KOPT-K1 (cell line): ENCODE measurements around the gene CPEB1.

ENCODE experiments used
- H3K27ac ChIP-seq: fragments of 200-600 bp; sonication (generic); 2 replicates; pipeline ENCODE4 v1.5.1; 2016; ENCODE audit warnings: antibody characterized with exemption, mild to moderate bottlenecking, low read depth, low read length; ENCODE audit not compliant: poor library complexity, severe bottlenecking
- H3K36me3 ChIP-seq: fragments of 200-600 bp; sonication (generic); 2 replicates; pipeline ENCODE4 v1.5.1; 2017; ENCODE audit warnings: antibody characterized with exemption, mild to moderate bottlenecking, low read length, moderate library complexity; ENCODE audit not compliant: insufficient read depth
- H3K9me3 ChIP-seq: fragments of 200-600 bp; sonication (generic); 2 replicates; pipeline ENCODE4 v1.5.1; 2017; ENCODE audit warnings: antibody characterized with exemption, low read length, mild to moderate bottlenecking; ENCODE audit not compliant: insufficient read depth, poor library complexity, severe bottlenecking

Gene CPEB1

DNA sequence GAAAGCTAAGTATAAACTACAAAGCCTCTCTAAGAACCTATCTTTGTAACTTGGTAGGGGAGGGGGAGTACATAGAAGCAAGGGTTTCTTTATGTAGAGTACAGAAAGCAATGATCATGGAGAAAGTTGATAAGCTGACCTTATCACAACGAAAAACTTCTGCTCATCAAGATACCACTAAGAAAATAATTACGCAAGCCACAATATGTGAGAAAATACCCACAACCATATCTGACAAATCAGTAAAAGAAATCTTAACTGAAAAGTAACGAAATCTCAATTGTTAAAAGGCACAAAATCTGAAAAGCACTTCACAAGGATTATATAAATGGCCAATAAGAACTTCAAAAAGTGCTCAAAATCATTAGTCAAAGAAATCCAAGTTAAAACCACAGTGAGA lies 71.8 kb downstream of the CPEB1 start:
- Histone ChIP-seq H3K9me3 (no peaks in the 10 kb centered on the region), H3K27ac (no peak overlapping the region), H3K36me3 (no peaks in the 10 kb centered on the region)

DNA sequence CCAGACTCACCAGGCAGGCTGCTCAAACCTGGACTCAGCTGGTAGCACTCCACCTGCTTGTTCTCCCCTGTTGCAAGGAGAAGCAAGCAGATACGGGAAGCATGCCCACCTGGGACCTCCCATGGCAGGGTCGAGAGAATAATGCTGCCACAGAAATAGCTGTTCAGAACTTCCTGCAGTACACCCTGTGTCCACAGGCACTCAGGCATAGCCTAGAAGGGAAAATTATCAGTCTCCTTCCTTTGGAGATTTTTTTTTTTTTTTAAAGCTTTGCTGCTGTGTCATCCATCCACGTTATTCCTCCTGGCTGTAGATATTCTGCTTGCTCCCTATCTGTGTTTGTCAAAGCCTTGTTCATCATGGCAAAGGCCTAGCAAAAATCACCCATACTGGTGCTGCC lies 74.2 kb downstream of the CPEB1 start:
- H3K36me3 ChIP-seq: no peaks in the 10 kb centered on the region
- H3K9me3 ChIP-seq: no peaks in the 10 kb centered on the region
- H3K27ac ChIP-seq: no peak overlapping the region

GRCh38 chr15:82572311-82572710 lies 74.9 kb downstream of the CPEB1 start:
- Histone ChIP-seq H3K9me3 (no peaks in the 10 kb centered on the region), H3K36me3 (no peaks in the 10 kb centered on the region), H3K27ac (no peak overlapping the region)

DNA sequence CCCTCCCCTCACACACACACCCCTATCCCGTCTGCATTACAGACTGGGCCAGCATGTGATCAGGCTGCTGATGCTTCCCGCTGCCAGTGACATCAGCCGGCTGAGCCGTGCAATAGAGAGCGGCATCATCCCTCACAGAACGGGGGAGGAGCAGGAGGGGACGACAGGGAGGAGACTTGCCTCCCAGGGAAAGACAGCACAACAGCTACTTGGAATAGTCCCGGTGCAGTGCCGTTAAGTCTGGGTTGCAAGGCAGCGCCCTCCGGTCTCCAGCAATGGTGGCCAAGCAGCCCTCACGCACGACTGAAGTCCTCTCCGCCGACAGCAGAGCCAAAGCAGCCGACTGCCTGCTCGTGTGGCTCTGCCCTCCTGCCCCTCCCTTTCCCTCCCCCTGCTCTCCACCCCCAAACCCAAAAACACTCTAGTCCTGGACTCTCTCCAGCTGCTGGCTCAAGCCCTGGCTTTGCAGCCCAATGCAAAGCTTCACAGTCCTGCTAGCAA lies 75.4 kb downstream of the CPEB1 start:
- no peaks in the 10 kb centered on the region for H3K36me3 ChIP-seq
- no peaks in the 10 kb centered on the region for H3K9me3 ChIP-seq
- H3K27ac ChIP-seq: no peak overlapping the region

- Histone ChIP-seq H3K27ac (no peak overlapping the region), H3K9me3 (no peaks in the 10 kb centered on the region), H3K36me3 (no peaks in the 10 kb centered on the region)
Measured at GRCh38 chr15:82570721-82571508, 76.2 kb downstream of the CPEB1 start.

DNA sequence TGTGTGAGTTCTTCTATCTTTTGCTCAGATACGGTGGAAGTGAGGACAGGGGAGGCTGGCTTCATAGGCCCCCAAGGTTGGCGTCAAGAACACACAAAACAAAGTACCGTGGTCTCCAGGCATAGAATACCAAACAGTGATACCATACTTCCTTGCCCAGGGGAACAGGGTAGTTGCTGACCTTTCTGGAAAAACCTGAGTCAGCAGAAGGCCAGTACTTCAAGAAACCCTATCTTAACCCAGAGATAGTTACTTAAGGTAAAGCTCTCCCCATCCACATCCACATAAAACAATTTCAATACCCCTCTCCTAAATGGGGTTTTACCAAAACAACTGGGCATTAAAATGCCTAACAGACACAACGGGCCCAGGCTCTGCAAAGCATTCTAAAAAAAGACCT lies 77.3 kb downstream of the CPEB1 start:
- H3K27ac ChIP-seq: no peak overlapping the region
- no peaks in the 10 kb centered on the region for H3K9me3 ChIP-seq
- no peaks in the 10 kb centered on the region for H3K36me3 ChIP-seq

DNA sequence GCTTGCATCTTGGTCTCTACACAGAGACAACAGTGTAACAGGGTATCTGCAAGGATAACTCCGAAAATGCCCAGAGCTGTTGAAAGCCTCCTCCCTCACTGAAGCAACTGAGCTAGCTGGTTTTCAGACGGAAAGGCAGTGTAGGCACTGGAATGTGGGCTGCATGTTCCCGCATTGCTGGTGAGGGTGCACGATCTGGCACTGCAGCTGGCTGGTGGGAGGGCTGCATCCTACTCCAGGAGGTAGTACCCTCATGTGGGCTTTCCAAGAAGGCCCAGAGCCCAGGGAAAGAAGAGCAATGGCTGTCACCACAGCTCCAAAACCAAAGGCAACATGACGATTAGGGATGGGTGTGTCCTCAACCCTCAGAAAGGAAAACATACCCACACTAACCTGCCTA lies 78.2 kb downstream of the CPEB1 start:
- Histone ChIP-seq H3K27ac (no peak overlapping the region), H3K9me3 (no peaks in the 10 kb centered on the region), H3K36me3 (no peaks in the 10 kb centered on the region)

DNA sequence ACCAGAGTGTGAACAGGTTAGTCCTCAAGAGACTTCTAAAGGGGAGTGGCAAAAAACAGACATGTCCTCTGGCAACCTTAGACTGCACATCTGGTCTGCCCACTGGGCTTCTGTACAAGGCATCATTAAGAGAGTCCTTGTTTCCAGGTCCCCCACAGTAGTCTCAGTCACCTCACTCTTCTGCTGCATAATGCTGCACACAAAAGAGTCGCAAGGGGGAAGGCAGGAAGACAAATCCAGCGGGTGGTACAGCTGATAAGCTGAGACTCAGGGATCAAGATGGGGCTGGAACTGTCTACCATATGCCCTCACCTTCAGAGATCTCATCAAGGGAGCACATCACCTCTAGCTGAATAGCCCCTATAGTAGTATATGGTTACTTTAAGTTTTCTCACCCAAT lies 79.5 kb downstream of the CPEB1 start:
- H3K9me3 ChIP-seq: no peaks in the 10 kb centered on the region
- no peak overlapping the region for H3K27ac ChIP-seq
- no peaks in the 10 kb centered on the region for H3K36me3 ChIP-seq

DNA sequence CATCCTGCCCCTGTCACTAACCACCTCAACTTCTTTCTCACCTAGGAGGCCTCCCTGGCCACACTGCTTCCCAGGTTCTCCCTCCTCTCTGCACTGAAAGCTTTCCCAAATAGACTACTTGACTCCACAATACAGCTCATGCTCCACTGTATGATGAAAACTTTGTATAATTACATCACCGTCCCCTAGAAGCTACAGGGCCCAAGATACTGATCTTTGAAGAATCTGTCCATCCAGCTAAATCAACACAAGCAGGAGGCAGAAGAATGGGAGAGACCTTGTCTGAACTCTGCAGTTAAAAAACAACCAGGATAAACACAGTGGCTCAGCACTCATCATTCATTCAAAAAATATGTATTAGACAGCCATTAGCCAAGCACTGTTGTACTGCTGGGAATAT lies 80.5 kb downstream of the CPEB1 start:
- Histone ChIP-seq H3K27ac (no peak overlapping the region), H3K36me3 (no peaks in the 10 kb centered on the region), H3K9me3 (no peaks in the 10 kb centered on the region)

DNA sequence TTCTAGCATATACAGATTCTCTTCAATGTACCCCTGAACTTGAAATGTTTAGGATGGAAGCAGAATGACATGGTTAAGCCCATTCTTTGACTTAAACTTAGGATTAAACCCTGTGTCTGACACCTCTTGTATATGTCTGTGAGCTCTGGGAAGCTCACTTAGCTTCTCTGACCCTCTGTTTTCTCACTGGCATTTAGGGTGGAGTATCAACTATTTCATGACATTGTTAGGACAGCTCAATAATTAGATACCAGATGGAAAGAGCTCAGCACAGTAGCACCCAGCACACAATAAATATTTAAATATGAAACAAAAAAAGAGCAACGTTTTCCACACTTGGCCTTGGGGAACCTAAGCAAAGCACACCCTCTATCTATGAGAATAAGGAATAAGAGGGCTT lies 88.7 kb downstream of the CPEB1 start:
- no peaks in the 10 kb centered on the region for H3K36me3 ChIP-seq
- no peaks in the 10 kb centered on the region for H3K9me3 ChIP-seq
- no peak overlapping the region for H3K27ac ChIP-seq

DNA sequence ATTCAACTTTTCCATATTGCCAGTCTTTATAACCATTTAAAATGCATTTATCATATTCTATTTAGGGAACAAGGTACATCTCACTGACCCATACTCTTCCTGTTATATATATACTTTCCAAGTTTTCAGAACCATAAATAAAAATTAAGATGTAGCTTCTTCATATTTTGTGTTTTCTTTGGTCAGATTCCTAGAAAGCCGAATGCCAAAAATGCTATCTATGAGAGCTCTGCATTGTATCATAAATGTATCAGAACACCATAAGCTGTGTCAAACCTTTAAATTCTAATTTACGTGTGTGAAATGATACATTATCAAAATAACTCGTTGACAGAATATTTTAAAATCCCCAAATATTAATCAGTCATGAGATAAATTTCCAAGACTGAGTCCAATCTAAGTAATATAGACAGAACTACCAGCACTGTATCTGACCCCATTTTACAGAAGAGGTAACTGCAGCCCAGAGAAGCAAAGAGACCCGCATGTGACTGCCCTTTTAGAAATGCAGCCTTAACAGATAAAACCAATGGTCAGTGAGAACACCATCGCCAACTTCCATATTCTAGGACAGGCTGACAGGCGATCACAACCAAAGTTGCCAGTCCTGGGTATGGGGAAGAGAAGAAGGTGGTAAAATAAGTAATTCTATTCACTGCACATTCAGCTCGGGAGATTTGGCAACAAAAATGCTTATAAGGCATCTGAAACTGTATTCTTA lies 90.7 kb downstream of the CPEB1 start:
- H3K27ac ChIP-seq: no peak overlapping the region
- H3K36me3 ChIP-seq: no peaks in the 10 kb centered on the region
- H3K9me3 ChIP-seq: no peaks in the 10 kb centered on the region

DNA sequence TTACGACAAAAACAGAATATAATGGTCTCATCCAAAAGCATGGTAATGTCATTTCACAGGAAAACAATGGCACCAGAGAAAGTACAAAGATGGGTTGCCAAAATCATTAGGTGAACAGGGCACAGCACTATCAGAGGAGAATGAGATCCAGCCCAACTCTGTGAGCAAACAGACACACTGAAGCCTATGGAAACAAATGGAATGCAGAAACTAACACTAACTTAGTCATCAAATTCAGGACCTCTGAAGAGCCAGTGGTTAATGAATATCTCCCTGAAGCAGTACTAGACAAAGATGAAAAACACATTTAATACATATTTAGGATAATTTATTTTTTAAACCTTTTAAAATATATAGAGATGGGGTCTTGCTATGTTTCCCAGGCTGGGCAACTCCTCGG lies 92.3 kb downstream of the CPEB1 start:
- Histone ChIP-seq H3K27ac (no peak overlapping the region), H3K9me3 (no peaks in the 10 kb centered on the region), H3K36me3 (no peaks in the 10 kb centered on the region)

DNA sequence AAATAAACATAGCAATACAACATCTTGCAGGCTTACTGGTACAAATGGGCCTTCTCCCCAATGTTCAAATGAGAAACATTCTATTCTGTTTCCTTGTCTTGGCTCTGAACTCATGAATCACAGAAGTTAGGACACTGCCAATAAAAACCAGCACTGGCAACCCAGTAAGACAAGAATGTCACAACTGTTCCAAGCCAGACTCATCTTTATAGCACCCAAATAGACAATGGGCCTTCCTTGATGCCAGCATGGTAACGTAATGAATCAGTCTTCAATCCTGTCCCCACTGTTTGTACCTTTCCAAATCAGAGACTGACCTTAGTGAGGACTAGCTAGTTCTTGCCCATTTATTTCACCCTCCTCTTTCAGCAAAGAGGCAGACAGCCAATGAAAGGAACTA lies 92.8 kb downstream of the CPEB1 start:
- H3K27ac ChIP-seq: no peak overlapping the region
- no peaks in the 10 kb centered on the region for H3K9me3 ChIP-seq
- H3K36me3 ChIP-seq: no peaks in the 10 kb centered on the region

- H3K27ac ChIP-seq: no peak overlapping the region
- no peaks in the 10 kb centered on the region for H3K36me3 ChIP-seq
- H3K9me3 ChIP-seq: no peaks in the 10 kb centered on the region
Measured at GRCh38 chr15:82553846-82554245, 93.3 kb downstream of the CPEB1 start.

DNA sequence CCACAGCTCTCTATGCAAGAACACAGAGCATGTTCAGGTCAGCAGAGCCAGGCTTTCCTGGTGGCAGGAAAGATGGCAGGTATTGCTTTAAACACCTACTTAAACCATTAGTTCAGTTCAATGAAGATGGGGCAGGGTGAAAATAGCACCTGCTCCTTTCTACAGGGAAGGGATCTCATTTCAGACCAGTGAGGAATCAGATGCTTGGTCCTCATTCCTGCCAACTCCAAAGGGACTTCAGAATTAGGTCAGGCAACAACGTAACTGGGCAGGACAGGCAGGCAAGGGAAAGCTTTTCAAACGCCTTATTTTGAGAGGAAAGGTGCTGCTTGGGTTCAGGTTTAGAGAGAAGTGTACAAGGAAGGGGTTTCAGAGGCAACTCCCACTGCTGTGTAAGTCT lies 94.3 kb downstream of the CPEB1 start:
- H3K36me3 ChIP-seq: no peaks in the 10 kb centered on the region
- H3K9me3 ChIP-seq: no peaks in the 10 kb centered on the region
- no peak overlapping the region for H3K27ac ChIP-seq
